ENCODE measurements around the gene BTRC. TPM values are rescaled to one million over a fixed set of nuclear protein-coding genes. Genes with fewer than 3 reads are reported as not detected.

Gene BTRC
- total RNA-seq, 1 experiment from 2014 or later: 29.1 TPM

DNA sequence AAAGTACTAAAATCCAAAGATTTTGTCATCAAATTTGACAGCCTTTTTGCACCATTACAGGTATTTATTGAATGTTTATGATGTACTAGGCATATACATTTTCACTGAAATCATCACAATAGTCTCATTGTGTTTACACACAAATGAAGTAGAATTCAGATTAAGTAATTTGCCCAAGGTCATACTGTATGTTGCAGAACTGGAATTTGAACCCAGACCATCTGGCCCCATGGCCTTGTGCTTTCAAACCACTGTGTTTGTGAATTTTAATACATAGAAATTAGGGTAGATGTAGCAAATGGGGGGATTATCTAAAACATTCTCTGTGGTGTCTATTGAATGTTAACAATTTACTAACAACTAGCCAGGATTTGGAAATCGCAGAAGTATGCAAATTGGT lies 139.3 kb downstream of the BTRC start:
- BruUV-seq (replicated peaks): no TSS peak
- ATAC-seq (no peak), DNase-seq (ENCODE audit: low read depth, low spot score) (no peak)
- no peaks in the 10 kb centered on the region for H3K4me1 ChIP-seq (ENCODE audit: control insufficient read depth in 1 of 2, insufficient read depth in 2 of 2, low read length in 2 of 2)
- no peaks in the 10 kb centered on the region for H4K20me1 ChIP-seq (ENCODE audit: insufficient read depth)
- no peak overlapping the region for H2AFZ ChIP-seq (ENCODE audit: low read depth, low read length, poor library complexity, severe bottlenecking)
- H3K36me3 ChIP-seq (ENCODE audit: control insufficient read depth in 1 of 2, insufficient read depth in 2 of 2, low read length in 2 of 2): no peaks in the 10 kb centered on the region
- H3K4me3 ChIP-seq (replicated peaks in 1 of 2; ENCODE audit: low read depth in 1 of 2, low read length in 2 of 2): no peak overlapping the region
- no peaks in the 10 kb centered on the region for H3K9me2 ChIP-seq (ENCODE audit: insufficient read depth)
- intact Hi-C loops (cut with micrococcal nuclease): no loop called here
- H3K4me2 ChIP-seq (ENCODE audit: low read length): no peak overlapping the region
- H3K9me3 ChIP-seq (ENCODE audit: control insufficient read depth in 1 of 2, insufficient read depth in 1 of 2, low read depth in 1 of 2, low read length in 2 of 2): no peaks in the 10 kb centered on the region
- H3K79me2 ChIP-seq (ENCODE audit: insufficient read depth, low read length): no peaks in the 10 kb centered on the region
- no peak overlapping the region for H3K27ac ChIP-seq (ENCODE audit: low read depth, low read length)
- ChIA-PET CTCF (interaction anchor here (0.9 to 2.5 kb wide), 4 partner anchors 10 to 279 kb away, joined by 3 to 12 read pairs (median 6); no protein-coding TSS in a partner anchor), POLR2A (no interaction called here), RAD21 (ENCODE audit: low non-redundant PET in 1 of 2, low total read pairs in 2 of 2, uncharacterized antibody in 2 of 2, unreplicated experiment in 2 of 2) (no interaction called here)
- no peak overlapping the region for H3K9ac ChIP-seq (ENCODE audit: low read length)
- no peaks in the 10 kb centered on the region for H3K27me3 ChIP-seq (ENCODE audit: insufficient read depth, low read length)
- TF ChIP-seq CBX3 (IDR thresholded peaks at IDR 0.05; ENCODE audit: low read depth): no peak
- TF ChIP-seq, protein P1, sequence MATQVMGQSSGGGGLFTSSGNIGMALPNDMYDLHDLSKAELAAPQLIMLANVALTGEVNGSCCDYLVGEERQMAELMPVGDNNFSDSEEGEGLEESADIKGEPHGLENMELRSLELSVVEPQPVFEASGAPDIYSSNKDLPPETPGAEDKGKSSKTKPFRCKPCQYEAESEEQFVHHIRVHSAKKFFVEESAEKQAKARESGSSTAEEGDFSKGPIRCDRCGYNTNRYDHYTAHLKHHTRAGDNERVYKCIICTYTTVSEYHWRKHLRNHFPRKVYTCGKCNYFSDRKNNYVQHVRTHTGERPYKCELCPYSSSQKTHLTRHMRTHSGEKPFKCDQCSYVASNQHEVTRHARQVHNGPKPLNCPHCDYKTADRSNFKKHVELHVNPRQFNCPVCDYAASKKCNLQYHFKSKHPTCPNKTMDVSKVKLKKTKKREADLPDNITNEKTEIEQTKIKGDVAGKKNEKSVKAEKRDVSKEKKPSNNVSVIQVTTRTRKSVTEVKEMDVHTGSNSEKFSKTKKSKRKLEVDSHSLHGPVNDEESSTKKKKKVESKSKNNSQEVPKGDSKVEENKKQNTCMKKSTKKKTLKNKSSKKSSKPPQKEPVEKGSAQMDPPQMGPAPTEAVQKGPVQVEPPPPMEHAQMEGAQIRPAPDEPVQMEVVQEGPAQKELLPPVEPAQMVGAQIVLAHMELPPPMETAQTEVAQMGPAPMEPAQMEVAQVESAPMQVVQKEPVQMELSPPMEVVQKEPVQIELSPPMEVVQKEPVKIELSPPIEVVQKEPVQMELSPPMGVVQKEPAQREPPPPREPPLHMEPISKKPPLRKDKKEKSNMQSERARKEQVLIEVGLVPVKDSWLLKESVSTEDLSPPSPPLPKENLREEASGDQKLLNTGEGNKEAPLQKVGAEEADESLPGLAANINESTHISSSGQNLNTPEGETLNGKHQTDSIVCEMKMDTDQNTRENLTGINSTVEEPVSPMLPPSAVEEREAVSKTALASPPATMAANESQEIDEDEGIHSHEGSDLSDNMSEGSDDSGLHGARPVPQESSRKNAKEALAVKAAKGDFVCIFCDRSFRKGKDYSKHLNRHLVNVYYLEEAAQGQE (IDR thresholded peaks at IDR 0.05; ENCODE audit: low read depth): no peak
- TF ChIP-seq, protein P2, sequence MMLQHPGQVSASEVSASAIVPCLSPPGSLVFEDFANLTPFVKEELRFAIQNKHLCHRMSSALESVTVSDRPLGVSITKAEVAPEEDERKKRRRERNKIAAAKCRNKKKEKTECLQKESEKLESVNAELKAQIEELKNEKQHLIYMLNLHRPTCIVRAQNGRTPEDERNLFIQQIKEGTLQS (IDR thresholded peaks at IDR 0.05): no peak
- TF ChIP-seq SIN3A (IDR thresholded peaks at IDR 0.05; ENCODE audit: low read depth): no peak
- no peak for TF ChIP-seq JUND (IDR thresholded peaks at IDR 0.05)
- TF ChIP-seq, protein P3, sequence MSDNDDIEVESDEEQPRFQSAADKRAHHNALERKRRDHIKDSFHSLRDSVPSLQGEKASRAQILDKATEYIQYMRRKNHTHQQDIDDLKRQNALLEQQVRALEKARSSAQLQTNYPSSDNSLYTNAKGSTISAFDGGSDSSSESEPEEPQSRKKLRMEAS (IDR thresholded peaks at IDR 0.05): no peak
- no peak for TF ChIP-seq SRF (IDR thresholded peaks at IDR 0.05; ENCODE audit: low read depth)
- no peak for TF ChIP-seq FOSL1 (IDR thresholded peaks at IDR 0.05; ENCODE audit: low read depth)
- no peak for TF ChIP-seq SP1 (IDR thresholded peaks at IDR 0.05; ENCODE audit: low read depth)
- no peak for TF ChIP-seq CEBPB (IDR thresholded peaks at IDR 0.05; ENCODE audit: low read depth)
- TF ChIP-seq POLR2A (IDR thresholded peaks at IDR 0.05; ENCODE audit: borderline replicate concordance, extremely low read depth, insufficient read depth, insufficient read length): no peak

Measured in HCT116 (cell line).